ENCODE results near the gene PCDHGA1.
"Not testable (repeated sequence)": the region's sequence is repeated elsewhere in the genome, so short reads cannot be mapped to it uniquely, and the experiment has no call there.

PCDHGA1 gene

DNA sequence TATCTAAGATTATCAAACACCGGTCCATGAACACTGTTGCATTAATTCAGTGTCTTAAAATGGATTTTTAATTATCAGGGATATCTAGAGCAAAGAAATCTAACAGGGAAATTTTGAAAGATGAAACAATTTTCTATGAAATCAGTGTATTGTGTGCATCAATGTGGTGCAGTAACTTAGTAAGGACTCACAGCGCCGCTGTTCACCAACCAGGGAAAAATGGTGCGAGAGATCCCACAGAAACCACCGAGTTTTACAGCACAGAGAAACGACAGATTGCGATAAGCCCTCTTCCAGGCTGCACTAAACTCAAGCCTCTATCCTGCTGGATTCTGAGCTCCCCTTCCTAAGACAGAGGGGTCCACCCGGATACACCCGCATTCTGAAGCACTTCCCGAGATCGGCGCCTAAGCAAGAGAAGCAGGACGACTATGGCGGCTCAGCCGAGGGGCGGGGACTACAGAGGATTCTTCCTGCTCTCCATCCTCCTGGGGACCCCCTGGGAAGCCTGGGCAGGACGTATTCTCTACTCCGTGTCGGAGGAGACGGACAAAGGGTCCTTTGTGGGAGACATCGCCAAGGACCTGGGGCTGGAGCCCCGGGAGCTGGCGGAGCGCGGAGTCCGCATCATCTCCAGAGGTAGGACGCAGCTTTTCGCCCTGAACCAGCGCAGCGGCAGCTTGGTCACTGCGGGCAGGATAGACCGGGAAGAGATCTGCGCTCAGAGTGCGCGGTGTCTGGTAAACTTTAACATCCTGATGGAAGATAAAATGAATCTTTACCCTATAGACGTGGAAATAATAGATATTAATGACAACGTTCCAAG lies 52.4 kb downstream of the PCDHGA1 start, which contains the start of gene PCDHGA7:
PCDHGA7 (plus strand) TSS at position 274 of the 826 bp plus-strand sequence; CDS start at position 432, 158 bp downstream.
- DNase-seq (ENCODE audit: low read depth, low spot score), result peak; percentile 51

DNA sequence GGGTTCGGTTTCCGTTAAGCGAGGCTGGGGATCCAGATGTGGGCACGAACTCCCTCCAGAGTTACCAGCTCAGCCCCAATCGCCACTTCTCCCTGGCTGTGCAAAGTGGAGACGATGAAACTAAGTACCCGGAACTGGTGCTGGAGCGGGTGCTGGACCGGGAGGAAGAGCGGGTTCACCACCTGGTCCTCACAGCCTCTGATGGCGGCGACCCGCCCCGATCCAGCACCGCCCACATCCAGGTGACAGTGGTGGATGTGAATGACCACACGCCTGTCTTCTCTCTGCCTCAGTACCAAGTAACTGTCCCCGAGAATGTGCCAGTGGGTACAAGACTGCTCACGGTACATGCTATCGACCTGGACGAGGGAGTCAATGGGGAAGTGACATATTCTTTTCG lies 53.0 kb downstream of the PCDHGA1 start:
- no peak for DNase-seq (ENCODE audit: low read depth, low spot score)

DNA sequence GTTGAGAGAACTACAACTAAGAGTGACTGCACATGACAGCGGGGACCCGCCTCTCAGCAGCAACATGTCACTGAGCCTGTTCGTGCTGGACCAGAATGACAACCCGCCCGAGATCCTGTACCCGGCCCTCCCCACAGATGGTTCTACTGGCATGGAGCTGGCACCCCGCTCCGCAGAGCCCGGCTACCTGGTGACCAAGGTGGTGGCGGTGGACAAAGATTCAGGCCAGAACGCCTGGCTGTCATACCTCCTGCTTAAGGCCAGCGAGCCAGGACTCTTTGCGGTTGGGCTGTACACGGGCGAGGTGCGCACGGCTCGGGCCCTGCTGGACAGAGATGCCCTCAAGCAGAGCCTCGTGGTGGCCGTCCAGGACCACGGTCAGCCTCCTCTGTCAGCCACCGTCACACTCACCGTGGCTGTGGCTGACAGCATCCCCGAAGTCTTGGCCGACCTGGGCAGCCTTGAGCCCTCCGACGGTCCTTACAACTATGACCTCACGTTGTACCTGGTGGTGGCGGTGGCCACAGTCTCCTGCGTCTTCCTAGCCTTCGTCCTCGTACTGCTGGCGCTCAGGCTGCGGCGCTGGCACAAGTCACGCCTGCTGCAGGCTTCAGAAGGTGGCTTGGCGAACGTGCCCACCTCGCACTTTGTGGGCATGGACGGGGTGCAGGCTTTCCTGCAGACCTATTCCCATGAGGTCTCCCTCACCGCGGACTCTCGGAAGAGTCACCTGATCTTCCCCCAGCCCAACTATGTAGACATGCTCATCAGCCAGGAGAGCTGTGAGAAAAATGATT lies 54.4 kb downstream of the PCDHGA1 start:
- no peak for DNase-seq (ENCODE audit: low read depth, low spot score)

DNA sequence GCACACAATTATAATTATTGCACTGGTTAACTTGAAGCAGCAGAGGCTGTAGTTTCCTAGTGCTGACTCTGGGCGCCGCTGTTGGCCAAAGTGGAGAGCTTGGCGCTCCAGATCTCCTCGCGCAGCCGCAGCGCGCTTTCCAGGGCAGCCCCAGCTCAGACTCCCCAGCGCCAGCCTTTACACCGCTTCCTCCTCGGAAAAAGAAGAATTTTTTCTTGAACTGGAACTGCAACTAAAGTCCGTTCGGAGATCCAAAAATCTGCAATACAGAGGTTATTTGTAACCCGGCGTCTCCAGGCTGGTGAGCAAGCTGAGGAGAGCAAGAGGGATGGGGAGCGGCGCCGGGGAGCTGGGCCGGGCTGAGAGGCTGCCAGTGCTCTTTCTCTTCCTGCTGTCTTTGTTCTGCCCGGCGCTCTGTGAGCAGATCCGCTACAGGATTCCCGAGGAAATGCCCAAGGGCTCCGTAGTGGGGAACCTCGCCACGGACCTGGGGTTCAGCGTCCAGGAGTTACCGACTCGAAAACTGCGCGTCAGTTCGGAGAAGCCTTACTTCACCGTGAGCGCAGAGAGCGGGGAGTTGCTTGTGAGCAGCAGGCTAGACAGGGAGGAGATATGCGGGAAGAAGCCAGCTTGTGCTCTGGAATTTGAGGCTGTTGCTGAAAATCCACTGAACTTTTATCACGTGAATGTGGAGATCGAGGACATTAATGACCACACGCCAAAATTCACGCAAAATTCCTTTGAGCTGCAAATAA lies 57.4 kb downstream of the PCDHGA1 start, which contains the start of gene PCDHGB4:
PCDHGB4 (plus strand) TSS at position 142 of the 755 bp plus-strand sequence; CDS start at position 329, 187 bp downstream.
- DNase-seq (ENCODE audit: low read depth, low spot score), result peak; percentile 62

DNA sequence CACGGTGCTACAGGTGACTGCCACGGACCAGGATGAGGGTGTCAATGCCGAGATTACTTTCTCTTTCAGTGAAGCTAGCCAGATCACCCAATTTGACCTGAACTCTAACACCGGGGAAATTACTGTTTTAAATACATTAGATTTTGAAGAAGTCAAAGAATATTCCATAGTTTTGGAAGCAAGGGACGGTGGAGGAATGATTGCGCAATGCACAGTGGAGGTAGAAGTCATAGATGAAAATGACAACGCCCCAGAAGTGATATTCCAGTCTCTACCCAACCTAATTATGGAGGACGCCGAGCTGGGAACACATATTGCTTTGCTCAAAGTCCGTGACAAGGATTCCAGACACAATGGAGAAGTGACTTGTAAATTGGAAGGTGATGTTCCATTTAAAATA lies 58.3 kb downstream of the PCDHGA1 start:
- DNase-seq (ENCODE audit: low read depth, low spot score), result no peak

DNA sequence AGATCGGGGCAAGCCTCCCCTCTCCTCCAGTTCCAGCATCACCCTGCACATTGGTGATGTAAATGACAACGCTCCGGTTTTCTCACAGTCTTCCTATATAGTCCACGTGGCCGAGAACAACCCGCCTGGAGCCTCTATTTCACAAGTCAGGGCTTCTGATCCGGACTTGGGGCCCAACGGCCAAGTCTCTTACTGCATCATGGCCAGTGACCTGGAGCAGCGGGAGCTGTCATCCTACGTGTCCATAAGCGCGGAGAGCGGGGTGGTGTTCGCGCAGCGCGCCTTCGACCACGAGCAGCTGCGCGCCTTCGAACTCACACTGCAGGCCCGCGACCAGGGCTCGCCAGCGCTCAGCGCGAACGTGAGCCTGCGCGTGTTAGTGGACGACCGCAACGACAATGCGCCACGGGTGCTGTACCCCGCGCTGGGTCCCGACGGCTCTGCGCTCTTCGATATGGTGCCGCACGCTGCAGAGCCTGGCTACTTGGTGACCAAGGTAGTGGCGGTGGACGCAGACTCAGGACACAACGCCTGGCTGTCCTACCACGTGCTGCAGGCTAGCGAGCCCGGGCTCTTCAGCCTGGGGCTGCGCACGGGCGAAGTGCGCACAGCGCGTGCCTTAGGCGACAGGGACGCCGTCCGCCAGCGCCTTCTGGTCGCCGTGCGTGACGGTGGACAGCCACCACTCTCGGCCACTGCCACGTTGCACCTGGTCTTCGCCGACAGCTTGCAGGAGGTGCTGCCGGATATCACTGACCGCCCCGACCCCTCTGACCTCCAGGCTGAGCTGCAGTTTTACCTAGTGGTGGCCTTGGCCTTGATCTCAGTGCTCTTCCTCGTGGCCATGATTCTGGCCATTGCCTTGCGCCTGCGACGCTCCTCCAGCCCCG lies 59.1 kb downstream of the PCDHGA1 start:
- no peak for DNase-seq (ENCODE audit: low read depth, low spot score)

DNA sequence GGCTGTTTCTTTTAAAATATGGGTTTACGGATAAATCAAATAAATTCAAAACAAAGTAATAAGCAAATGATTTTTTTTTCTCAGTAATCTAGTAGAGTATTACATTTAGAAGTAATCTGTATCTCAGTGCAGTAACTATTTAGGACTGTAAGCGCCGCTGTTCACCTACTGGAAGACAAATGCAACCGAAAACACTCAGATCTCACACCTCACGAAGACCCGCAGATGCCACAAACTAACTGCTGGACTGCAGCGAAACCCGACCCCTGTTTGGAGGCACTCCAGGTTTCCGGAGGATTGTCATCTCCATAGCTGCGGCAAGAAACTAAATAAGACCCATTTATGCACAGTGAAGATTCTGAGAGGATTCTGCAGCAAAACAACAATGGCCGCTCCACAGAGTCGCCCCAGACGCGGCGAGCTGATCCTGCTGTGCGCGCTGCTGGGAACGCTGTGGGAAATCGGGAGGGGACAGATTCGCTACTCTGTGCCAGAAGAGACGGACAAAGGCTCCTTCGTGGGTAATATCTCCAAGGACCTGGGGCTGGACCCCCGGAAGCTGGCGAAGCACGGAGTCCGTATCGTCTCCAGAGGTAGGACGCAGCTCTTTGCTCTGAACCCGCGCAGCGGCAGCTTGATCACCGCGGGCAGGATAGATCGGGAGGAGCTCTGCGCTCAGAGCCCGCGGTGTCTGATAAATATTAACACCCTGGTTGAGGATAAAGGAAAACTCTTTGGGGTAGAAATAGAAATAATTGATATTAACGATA lies 62.3 kb downstream of the PCDHGA1 start, which contains the start of gene PCDHGA8:
PCDHGA8 (plus strand) TSS at position 205 of the 770 bp plus-strand sequence; CDS start at position 386, 181 bp downstream.
- no peak for DNase-seq (ENCODE audit: low read depth, low spot score)

DNA sequence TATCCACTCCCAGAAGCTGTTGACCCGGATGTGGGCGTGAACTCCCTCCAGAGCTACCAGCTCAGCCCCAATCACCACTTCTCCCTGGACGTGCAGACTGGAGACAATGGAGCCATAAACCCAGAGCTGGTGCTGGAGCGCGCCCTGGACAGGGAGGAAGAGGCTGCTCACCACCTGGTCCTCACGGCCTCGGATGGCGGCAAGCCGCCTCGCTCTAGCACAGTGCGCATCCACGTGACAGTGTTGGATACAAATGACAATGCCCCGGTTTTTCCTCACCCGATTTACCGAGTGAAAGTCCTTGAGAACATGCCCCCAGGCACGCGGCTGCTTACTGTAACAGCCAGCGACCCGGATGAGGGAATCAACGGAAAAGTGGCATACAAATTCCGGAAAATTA lies 63.0 kb downstream of the PCDHGA1 start:
- no peak for DNase-seq (ENCODE audit: low read depth, low spot score)

DNA sequence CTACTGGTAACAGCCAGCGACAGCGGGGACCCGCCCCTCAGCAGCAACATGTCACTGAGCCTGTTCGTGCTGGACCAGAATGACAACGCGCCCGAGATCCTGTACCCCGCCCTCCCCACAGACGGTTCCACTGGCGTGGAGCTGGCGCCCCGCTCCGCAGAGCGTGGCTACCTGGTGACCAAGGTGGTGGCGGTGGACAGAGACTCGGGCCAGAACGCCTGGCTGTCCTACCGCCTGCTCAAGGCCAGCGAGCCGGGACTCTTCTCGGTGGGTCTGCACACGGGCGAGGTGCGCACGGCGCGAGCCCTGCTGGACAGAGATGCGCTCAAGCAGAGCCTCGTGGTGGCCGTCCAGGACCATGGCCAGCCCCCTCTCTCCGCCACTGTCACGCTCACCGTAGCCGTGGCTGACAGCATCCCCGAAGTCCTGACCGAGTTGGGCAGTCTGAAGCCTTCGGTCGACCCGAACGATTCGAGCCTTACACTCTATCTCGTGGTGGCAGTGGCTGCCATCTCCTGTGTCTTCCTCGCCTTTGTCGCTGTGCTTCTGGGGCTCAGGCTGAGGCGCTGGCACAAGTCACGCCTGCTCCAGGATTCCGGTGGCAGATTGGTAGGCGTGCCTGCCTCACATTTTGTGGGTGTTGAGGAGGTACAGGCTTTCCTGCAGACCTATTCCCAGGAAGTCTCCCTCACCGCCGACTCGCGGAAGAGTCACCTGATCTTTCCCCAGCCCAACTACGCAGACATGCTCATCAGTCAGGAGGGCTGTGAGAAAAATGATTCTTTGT lies 64.3 kb downstream of the PCDHGA1 start:
- DNase-seq (ENCODE audit: low read depth, low spot score), result not testable (repeated sequence)

DNA sequence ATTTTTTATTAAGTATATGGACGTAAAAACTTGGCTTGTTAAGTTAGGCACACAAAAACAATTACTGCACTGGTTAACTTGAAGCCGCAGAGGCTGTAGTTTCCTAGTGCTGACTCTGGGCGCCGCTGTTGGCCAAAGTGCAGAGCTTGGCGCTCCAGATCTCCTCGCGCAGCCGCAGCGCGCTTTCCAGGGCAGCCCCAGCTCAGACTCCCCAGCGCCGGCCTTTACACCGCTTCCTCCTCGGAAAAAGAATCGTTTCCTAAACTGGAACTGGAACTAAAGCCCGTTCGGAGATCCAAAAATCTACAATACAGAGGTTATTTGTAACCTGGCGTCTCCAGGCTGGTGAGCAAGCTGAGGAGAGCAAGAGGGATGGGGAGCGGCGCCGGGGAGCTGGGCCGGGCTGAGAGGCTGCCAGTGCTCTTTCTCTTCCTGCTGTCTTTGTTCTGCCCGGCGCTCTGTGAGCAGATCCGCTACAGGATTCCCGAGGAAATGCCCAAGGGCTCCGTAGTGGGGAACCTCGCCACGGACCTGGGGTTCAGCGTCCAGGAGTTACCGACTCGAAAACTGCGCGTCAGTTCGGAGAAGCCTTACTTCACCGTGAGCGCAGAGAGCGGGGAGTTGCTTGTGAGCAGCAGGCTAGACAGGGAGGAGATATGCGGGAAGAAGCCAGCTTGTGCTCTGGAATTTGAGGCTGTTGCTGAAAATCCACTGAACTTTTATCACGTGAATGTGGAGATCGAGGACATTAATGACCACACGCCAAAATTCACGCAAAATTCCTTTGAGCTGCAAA lies 67.6 kb downstream of the PCDHGA1 start, which contains the start of gene PCDHGB5:
PCDHGB5 (plus strand) TSS at position 192 of the 796 bp plus-strand sequence; CDS start at position 373, 181 bp downstream.
- peak; percentile 66 for DNase-seq (ENCODE audit: low read depth, low spot score)

DNA sequence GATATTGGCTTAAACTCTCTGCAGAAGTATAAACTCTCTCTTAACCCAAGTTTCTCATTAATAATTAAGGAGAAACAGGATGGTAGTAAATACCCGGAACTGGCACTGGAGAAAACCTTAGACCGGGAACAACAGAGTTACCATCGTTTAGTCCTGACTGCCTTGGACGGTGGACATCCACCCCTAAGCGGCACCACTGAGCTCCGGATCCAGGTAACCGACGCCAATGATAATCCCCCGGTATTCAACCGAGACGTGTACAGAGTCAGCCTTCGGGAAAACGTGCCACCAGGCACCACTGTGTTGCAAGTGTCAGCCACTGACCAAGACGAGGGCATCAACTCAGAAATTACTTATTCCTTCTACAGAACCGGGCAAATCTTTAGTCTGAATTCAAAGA lies 68.3 kb downstream of the PCDHGA1 start:
- no peak for DNase-seq (ENCODE audit: low read depth, low spot score)

DNA sequence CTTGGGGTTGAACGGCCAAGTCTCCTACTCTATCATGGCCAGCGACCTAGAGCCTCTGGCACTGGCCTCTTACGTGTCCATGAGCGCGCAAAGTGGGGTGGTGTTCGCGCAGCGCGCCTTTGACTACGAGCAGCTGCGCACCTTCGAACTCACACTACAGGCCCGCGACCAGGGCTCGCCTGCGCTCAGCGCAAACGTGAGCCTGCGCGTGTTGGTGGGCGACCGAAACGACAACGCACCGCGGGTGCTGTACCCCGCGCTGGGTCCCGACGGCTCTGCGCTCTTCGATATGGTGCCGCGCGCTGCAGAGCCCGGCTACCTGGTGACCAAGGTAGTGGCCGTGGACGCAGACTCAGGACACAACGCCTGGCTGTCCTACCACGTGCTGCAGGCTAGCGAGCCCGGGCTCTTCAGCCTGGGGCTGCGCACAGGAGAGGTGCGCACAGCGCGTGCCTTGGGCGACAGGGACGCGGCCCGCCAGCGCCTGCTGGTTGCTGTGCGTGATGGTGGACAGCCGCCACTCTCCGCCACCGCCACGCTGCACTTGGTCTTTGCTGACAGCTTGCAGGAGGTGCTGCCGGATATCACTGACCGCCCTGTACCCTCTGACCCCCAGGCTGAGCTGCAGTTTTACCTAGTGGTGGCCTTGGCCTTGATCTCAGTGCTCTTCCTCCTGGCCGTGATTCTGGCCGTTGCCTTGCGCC lies 69.4 kb downstream of the PCDHGA1 start:
- no peak for DNase-seq (ENCODE audit: low read depth, low spot score)

DNA sequence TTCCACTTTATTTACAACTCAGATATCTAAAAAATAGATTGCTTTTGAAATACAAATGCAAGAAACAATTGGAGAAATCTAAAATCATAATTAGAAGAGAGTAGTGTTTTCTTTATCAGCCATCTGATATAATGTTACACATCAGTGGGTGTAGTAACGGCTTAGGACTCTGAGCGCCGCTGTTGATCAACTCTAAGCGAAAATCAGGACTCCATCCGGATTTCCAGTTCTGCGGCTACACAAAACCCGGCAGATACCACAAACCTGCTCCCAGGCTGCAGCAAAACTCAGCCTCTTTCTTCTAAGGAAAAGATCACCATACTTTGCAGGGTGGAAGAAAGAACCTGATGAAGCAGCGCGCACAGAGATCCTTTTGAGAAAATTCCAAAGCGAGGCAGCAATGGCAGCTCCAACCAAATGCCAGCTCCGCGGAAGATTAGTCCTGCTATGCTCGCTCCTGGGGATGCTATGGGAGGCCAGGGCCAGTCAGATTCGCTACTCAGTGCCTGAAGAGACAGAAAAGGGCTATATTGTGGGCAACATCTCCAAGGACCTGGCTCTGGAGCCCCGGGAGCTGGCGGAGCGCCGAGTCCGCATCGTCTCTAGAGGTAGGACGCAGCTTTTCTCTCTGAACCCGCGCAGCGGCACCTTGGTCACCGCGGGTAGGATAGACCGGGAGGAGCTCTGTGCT lies 72.4 kb downstream of the PCDHGA1 start, which contains the start of gene PCDHGA9:
PCDHGA9 (plus strand) TSS at position 226 of the 691 bp plus-strand sequence; CDS start at position 401, 175 bp downstream.
- peak; percentile 18 for DNase-seq (ENCODE audit: low read depth, low spot score)

DNA sequence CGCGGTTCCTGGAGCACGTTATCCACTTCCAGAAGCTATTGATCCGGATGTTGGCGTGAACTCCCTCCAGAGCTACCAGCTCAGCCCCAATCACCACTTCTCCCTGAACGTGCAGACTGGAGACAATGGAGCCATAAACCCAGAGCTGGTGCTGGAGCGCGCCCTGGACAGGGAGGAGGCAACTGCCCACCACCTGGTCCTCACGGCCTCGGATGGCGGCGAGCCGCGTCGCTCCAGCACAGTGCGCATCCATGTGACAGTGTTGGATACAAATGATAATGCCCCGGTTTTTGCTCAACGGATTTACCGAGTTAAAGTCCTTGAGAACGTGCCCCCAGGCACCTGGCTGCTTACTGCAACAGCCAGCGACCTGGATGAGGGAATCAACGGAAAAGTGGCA lies 73.1 kb downstream of the PCDHGA1 start:
- DNase-seq (ENCODE audit: low read depth, low spot score), result no peak

DNA sequence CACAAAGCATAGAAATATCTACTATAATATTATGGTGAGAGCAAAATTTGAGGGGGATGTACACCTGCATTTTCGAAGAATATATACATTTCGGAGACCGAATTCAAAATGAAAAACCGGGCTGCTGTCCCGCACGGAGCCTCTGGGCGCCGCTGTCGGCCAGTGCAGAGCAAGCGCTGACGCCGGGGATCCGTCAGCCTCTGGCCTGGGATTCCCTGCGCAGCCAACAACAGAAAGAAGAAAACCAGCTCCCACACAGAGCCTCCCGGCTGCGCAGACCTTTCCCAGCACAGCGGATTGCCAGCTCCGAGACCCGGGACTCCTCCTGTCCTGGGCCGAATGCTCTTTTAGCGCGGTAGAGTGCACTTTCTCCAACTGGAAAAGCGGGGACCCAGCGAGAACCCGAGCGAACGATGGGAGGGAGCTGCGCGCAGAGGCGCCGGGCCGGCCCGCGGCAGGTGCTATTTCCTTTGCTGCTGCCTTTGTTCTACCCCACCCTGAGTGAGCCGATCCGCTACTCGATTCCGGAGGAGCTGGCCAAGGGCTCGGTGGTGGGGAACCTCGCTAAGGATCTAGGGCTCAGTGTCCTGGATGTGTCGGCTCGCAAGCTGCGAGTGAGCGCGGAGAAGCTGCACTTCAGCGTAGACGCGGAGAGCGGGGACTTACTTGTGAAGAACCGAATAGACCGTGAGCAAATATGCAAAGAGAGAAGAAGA lies 77.6 kb downstream of the PCDHGA1 start, which contains the start of gene PCDHGB6:
PCDHGB6 (plus strand) TSS at position 232 of the 716 bp plus-strand sequence; CDS start at position 414, 182 bp downstream.
- DNase-seq (ENCODE audit: low read depth, low spot score), result peak; percentile 62

All from astrocyte of the hippocampus (primary cell).